ENCODE data around the gene FOXP1. TPM values are rescaled to one million over a fixed set of nuclear protein-coding genes. Genes with fewer than 3 reads are reported as not detected.

FOXP1 gene
- total RNA-seq, 1 experiment from 2014 or later: 75.3 TPM

DNA sequence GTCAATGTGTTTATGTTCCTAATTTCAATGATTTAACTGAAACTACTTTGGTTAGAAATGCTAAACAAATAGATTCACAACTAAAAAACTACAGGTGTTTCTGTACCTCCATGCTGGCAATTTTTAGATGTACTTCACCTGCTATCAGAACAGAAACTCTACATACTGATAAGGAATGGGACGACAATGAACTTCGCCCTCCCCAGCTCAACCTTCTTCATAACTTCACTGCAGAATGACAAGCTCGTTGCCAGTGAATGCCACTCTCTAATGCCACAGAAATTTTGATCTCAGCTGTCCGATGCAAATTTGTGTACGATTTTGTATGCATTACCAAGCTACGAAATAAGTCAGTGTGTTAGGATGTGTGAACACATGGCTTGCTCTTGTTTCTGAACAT lies 133.4 kb downstream of the FOXP1 start:
- H3K4me1 ChIP-seq (ENCODE audit: insufficient read depth, low read length): peaks cover 2% of the 10 kb centered on the region; the same call in 1 of the 2 replicates
- H2AK5ac ChIP-seq (ENCODE audit: insufficient read length, low read length): no peak overlapping the region
- no peak overlapping the region for H2BK12ac ChIP-seq (ENCODE audit: insufficient read length, low read depth, low read length)
- no peak overlapping the region for H3T11ph ChIP-seq (ENCODE audit: low read length)
- H3K4me2 ChIP-seq (ENCODE audit: insufficient read depth, insufficient read length, low read length): no peak overlapping the region
- no peak overlapping the region for H3K56ac ChIP-seq (ENCODE audit: insufficient read length, low read depth, low read length)
- no peak overlapping the region for H4K8ac ChIP-seq (replicated peaks; ENCODE audit: insufficient read length, low read depth, low read length)
- H2AFZ ChIP-seq (ENCODE audit: low read length): no peak overlapping the region
- H2BK15ac ChIP-seq (ENCODE audit: low read depth, low read length): no peak overlapping the region
- no peak overlapping the region for H3K9ac ChIP-seq (ENCODE audit: extremely low read depth, insufficient read length, low read length)
- WGBS (ENCODE audit: extremely low coverage, insufficient read length, low lambda C conversion rate): no CpG with 5 or more reads among the region's 6 CpGs
- no peaks in the 10 kb centered on the region for H3K27me3 ChIP-seq (ENCODE audit: insufficient read depth, low read length)
- H3K23me2 ChIP-seq (ENCODE audit: insufficient read length, low read depth, low read length, poor library complexity, severe bottlenecking): no peaks in the 10 kb centered on the region
- H4K5ac ChIP-seq (ENCODE audit: insufficient read length, low read depth, low read length): no peak overlapping the region
- Mint-ChIP-seq H3K9me3 (no peaks in the 10 kb centered on the region), H3K4me3 (no peak overlapping the region), H3K4me1 (peaks cover 32 to 36% of the 10 kb centered on the region in 2 experiments), H3K36me3 (ENCODE audit: insufficient read depth in 1 of 3, low read depth in 3 of 3) (no peaks in the 10 kb centered on the region), H3K27me3 (ENCODE audit: low read depth) (no peaks in the 10 kb centered on the region), H3K27ac (no peak overlapping the region)
- no peaks in the 10 kb centered on the region for H3K79me1 ChIP-seq (ENCODE audit: insufficient read depth, low read depth, low read length, poor library complexity, severe bottlenecking)
- H4K20me1 ChIP-seq (ENCODE audit: control insufficient read depth, insufficient read depth, insufficient read length): no peaks in the 10 kb centered on the region
- H2BK120ac ChIP-seq (ENCODE audit: low read depth, low read length, poor library complexity, severe bottlenecking): no peak overlapping the region
- no peak overlapping the region for H3K14ac ChIP-seq (ENCODE audit: insufficient read depth, low read length)
- H3K18ac ChIP-seq (ENCODE audit: insufficient read length, low read depth, low read length): no peak overlapping the region
- H4K91ac ChIP-seq (ENCODE audit: insufficient read length, low read depth, low read length): no peak overlapping the region
- no peak overlapping the region for H2BK5ac ChIP-seq (ENCODE audit: insufficient read length, low read length)
- H3K27ac ChIP-seq (ENCODE audit: insufficient read length, low read depth, low read length): no peak overlapping the region
- H3K4ac ChIP-seq (ENCODE audit: low read depth, low read length): no peak overlapping the region
- H2BK20ac ChIP-seq (ENCODE audit: low read depth, low read length, poor library complexity, severe bottlenecking): no peak overlapping the region
- H3K9me3 ChIP-seq (ENCODE audit: control insufficient read depth, low read depth, low read length): no peaks in the 10 kb centered on the region
- TF ChIP-seq, protein P1, sequence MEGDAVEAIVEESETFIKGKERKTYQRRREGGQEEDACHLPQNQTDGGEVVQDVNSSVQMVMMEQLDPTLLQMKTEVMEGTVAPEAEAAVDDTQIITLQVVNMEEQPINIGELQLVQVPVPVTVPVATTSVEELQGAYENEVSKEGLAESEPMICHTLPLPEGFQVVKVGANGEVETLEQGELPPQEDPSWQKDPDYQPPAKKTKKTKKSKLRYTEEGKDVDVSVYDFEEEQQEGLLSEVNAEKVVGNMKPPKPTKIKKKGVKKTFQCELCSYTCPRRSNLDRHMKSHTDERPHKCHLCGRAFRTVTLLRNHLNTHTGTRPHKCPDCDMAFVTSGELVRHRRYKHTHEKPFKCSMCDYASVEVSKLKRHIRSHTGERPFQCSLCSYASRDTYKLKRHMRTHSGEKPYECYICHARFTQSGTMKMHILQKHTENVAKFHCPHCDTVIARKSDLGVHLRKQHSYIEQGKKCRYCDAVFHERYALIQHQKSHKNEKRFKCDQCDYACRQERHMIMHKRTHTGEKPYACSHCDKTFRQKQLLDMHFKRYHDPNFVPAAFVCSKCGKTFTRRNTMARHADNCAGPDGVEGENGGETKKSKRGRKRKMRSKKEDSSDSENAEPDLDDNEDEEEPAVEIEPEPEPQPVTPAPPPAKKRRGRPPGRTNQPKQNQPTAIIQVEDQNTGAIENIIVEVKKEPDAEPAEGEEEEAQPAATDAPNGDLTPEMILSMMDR (conservative IDR thresholded peaks at IDR 0.05): no peak
- H3K79me2 ChIP-seq (ENCODE audit: insufficient read depth, low read length): no peaks in the 10 kb centered on the region
- DNase-seq: no peak
- no peak overlapping the region for H3K23ac ChIP-seq (ENCODE audit: insufficient read length, low read depth, low read length)

Data from H9 (cell line).